DMS153 (cell line): Measurements from ENCODE around the gene EVC2.
A peak's percentile ranks its signal among the peaks of the same experiment; 100 is the strongest.

Experiments used
- DNase-seq: peaks from one replicate; lab custom pipeline; 2025; lab: John Stamatoyannopoulos, UW

EVC2 gene

GRCh38 chr4:5666741-5667140 lies 41.6 kb downstream of the EVC2 start:
- DNase-seq = no peak

GRCh38 chr4:5664778-5665177 lies 43.6 kb downstream of the EVC2 start:
- no peak for DNase-seq

- DNase-seq = no peak
Measured at GRCh38 chr4:5662555-5662954, 45.8 kb downstream of the EVC2 start.

GRCh38 chr4:5661237-5661636 lies 47.1 kb downstream of the EVC2 start:
- no peak for DNase-seq

GRCh38 chr4:5660185-5660584 lies 48.2 kb downstream of the EVC2 start:
- DNase-seq = no peak

GRCh38 chr4:5658974-5659373 lies 49.4 kb downstream of the EVC2 start:
- DNase-seq = no peak

- no peak for DNase-seq
Measured at GRCh38 chr4:5656415-5656814, 51.9 kb downstream of the EVC2 start.

GRCh38 chr4:5654791-5655190 lies 53.6 kb downstream of the EVC2 start:
- DNase-seq = no peak

GRCh38 chr4:5651089-5651488 lies 57.3 kb downstream of the EVC2 start:
- no peak for DNase-seq

GRCh38 chr4:5650040-5650439 lies 58.3 kb downstream of the EVC2 start:
- DNase-seq = no peak

- DNase-seq = no peak
Measured at GRCh38 chr4:5647351-5647750, 61.0 kb downstream of the EVC2 start.

GRCh38 chr4:5640096-5640495 lies 68.3 kb downstream of the EVC2 start:
- no peak for DNase-seq

- no peak for DNase-seq
Measured at GRCh38 chr4:5639556-5639955, 68.8 kb downstream of the EVC2 start.

GRCh38 chr4:5638976-5639375 lies 69.4 kb downstream of the EVC2 start:
- DNase-seq = no peak

- DNase-seq = no peak
Measured at GRCh38 chr4:5638316-5638715, 70.0 kb downstream of the EVC2 start.

GRCh38 chr4:5636766-5637670 lies 71.3 kb downstream of the EVC2 start:
- no peak for DNase-seq

GRCh38 chr4:5635826-5636195 lies 72.5 kb downstream of the EVC2 start:
- DNase-seq = no peak

- DNase-seq = no peak
Measured at GRCh38 chr4:5632571-5632970, 75.8 kb downstream of the EVC2 start.

GRCh38 chr4:5632066-5632440 lies 76.3 kb downstream of the EVC2 start:
- no peak for DNase-seq

GRCh38 chr4:5631352-5632065 lies 76.8 kb downstream of the EVC2 start:
- no peak for DNase-seq

GRCh38 chr4:5630762-5631161 lies 77.6 kb downstream of the EVC2 start:
- DNase-seq = no peak

- DNase-seq = no peak
Measured at GRCh38 chr4:5629542-5629941, 78.8 kb downstream of the EVC2 start.

GRCh38 chr4:5626913-5627312 lies 81.4 kb downstream of the EVC2 start:
- DNase-seq = peak; percentile 31

- no peak for DNase-seq
Measured at GRCh38 chr4:5622596-5622995, 85.8 kb downstream of the EVC2 start.
